HEK293 (cell line): ENCODE data around the gene S100A6.

Experiments
- KLF10 ChIP-seq: fragments of 450-650 bp; IDR thresholded peaks from 2 replicates; pipeline ENCODE4 v1.5.1; 2018; ENCODE audit warnings: missing biosample characterization, mild to moderate bottlenecking, missing genetic modification characterization
- KLF17 ChIP-seq: fragments of 450-650 bp; formaldehyde crosslinking; IDR thresholded peaks from 2 replicates; pipeline ENCODE4 v1.5.1; 2016; ENCODE audit warnings: missing biosample characterization, missing genetic modification characterization
- KLF9 ChIP-seq: fragments of 450-650 bp; formaldehyde crosslinking; IDR thresholded peaks from 2 replicates; pipeline ENCODE4 v1.5.1; 2016; ENCODE audit warnings: missing biosample characterization, missing genetic modification characterization, low read depth
- MYNN ChIP-seq: fragments of 450-650 bp; formaldehyde crosslinking; IDR thresholded peaks from 2 replicates; pipeline ENCODE4 v1.5.1; 2016; ENCODE audit warnings: missing biosample characterization, missing genetic modification characterization, borderline replicate concordance
- OSR2 ChIP-seq: fragments of 450-650 bp; formaldehyde crosslinking; IDR thresholded peaks from 2 replicates; pipeline ENCODE4 v1.5.1; 2016; ENCODE audit warnings: missing biosample characterization, missing genetic modification characterization
- PRDM10 ChIP-seq: fragments of 450-650 bp; formaldehyde crosslinking; IDR thresholded peaks from 2 replicates; pipeline ENCODE4 v1.5.1; 2016; ENCODE audit warnings: missing biosample characterization, missing genetic modification characterization
- PRDM2 ChIP-seq: fragments of 450-650 bp; formaldehyde crosslinking; IDR thresholded peaks from 2 replicates; pipeline ENCODE4 v1.5.1; 2016; ENCODE audit warnings: missing biosample characterization, missing genetic modification characterization, borderline replicate concordance
- ZBTB11 ChIP-seq: fragments of 450-650 bp; formaldehyde crosslinking; conservative IDR thresholded peaks from 2 replicates; pipeline ENCODE4 v1.5.1; 2016; ENCODE audit warnings: low read depth, missing biosample characterization, missing genetic modification characterization
- ZBTB7A ChIP-seq: fragments of 450-650 bp; formaldehyde crosslinking; IDR thresholded peaks from 2 replicates; pipeline ENCODE4 v1.5.1; 2016; ENCODE audit warnings: low read depth, missing biosample characterization, missing genetic modification characterization
- ZBTB8A ChIP-seq: fragments of 450-650 bp; formaldehyde crosslinking; IDR thresholded peaks from 2 replicates; pipeline ENCODE4 v1.5.1; 2016; ENCODE audit warnings: missing biosample characterization, missing genetic modification characterization
- ZFP3 ChIP-seq: fragments of 450-650 bp; formaldehyde crosslinking; IDR thresholded peaks from 2 replicates; pipeline ENCODE4 v1.5.1; 2016; ENCODE audit warnings: low read depth, missing biosample characterization, missing genetic modification characterization
- ZNF114 ChIP-seq: fragments of 450-650 bp; formaldehyde crosslinking; IDR thresholded peaks from 2 replicates; pipeline ENCODE4 v1.5.0; 2017; ENCODE audit warnings: missing biosample characterization, missing genetic modification characterization
- ZNF157 ChIP-seq: fragments of 450-650 bp; formaldehyde crosslinking; IDR thresholded peaks from 2 replicates; pipeline ENCODE4 v1.5.1; 2016; ENCODE audit warnings: missing biosample characterization, missing genetic modification characterization
- ZNF16 ChIP-seq: fragments of 450-650 bp; formaldehyde crosslinking; IDR thresholded peaks from 2 replicates; pipeline ENCODE4 v1.5.1; 2016; ENCODE audit warnings: low read depth, missing biosample characterization, missing genetic modification characterization
- ZNF239 ChIP-seq: fragments of 450-650 bp; formaldehyde crosslinking; IDR thresholded peaks from 2 replicates; pipeline ENCODE4 v1.5.1; 2016; ENCODE audit warnings: missing biosample characterization, missing genetic modification characterization
- ZNF404 ChIP-seq: fragments of 450-650 bp; formaldehyde crosslinking; IDR thresholded peaks from 2 replicates; pipeline ENCODE4 v1.5.1; 2017; ENCODE audit warnings: missing biosample characterization, missing genetic modification characterization
- ZNF610 ChIP-seq: fragments of 450-650 bp; formaldehyde crosslinking; IDR thresholded peaks from 2 replicates; pipeline ENCODE4 v1.5.1; 2016; ENCODE audit warnings: missing biosample characterization, missing genetic modification characterization, borderline replicate concordance
- ZNF626 ChIP-seq: fragments of 450-650 bp; sonication (Bioruptor Pico); formaldehyde crosslinking; IDR thresholded peaks from 2 replicates; pipeline ENCODE4 v1.5.1; 2018; ENCODE audit warnings: missing biosample characterization, missing genetic modification characterization, inconsistent platforms
- ZNF658 ChIP-seq: fragments of 450-650 bp; formaldehyde crosslinking; IDR thresholded peaks from 2 replicates; pipeline ENCODE4; 2016; ENCODE audit warnings: missing biosample characterization, missing genetic modification characterization
- ZNF660 ChIP-seq: fragments of 450-650 bp; IDR thresholded peaks from 2 replicates; pipeline ENCODE4 v1.5.1; 2018; ENCODE audit warnings: missing biosample characterization, mild to moderate bottlenecking, missing genetic modification characterization
- ZNF664 ChIP-seq: fragments of 450-650 bp; formaldehyde crosslinking; IDR thresholded peaks from 2 replicates; pipeline ENCODE4 v1.5.1; 2016; ENCODE audit warnings: missing biosample characterization, missing genetic modification characterization
- ZNF704 ChIP-seq: fragments of 450-650 bp; formaldehyde crosslinking; IDR thresholded peaks from 2 replicates; pipeline ENCODE4 v1.5.1; 2016; ENCODE audit warnings: missing biosample characterization, missing genetic modification characterization
- ZSCAN18 ChIP-seq: fragments of 450-650 bp; formaldehyde crosslinking; IDR thresholded peaks from 2 replicates; pipeline ENCODE4 v1.5.1; 2016; ENCODE audit warnings: missing biosample characterization, missing genetic modification characterization

Gene S100A6

GRCh38 chr1:153490272-153491051, 45.3 kb downstream of the S100A6 start (continued):
- TF ChIP-seq PRDM10 (tag by site-specific recombination) (peak; percentile 89), ZFP3 (tag by site-specific recombination) (no peak), ZNF704 (tag by site-specific recombination) (no peak), KLF10 (tag by site-specific recombination) (no peak), KLF9 (tag by site-specific recombination) (no peak), ZNF114 (no peak), ZNF610 (tag by site-specific recombination) (no peak), ZNF626 (tag by site-specific recombination) (no peak), ZNF660 (tag by site-specific recombination) (no peak; the same call in none of the 2 replicates), PRDM2 (tag by site-specific recombination) (no peak), OSR2 (tag by site-specific recombination) (peak; percentile 99), MYNN (tag by site-specific recombination) (no peak), ZBTB11 (tag by site-specific recombination) (no peak), ZNF664 (no peak), ZBTB8A (no peak), ZNF157 (no peak), KLF17 (peak; percentile 89), ZSCAN18 (no peak), ZNF16 (tag by site-specific recombination) (no peak), ZNF239 (no peak), ZNF404 (tag by site-specific recombination) (no peak), ZBTB7A (tag by site-specific recombination) (no peak), ZNF658 (no peak)
